Measurements from ENCODE around the gene SH3GLB2. TPM values are rescaled to one million over a fixed set of nuclear protein-coding genes. Genes with fewer than 3 reads are reported as not detected.

SH3GLB2 gene
- total and polyA plus RNA-seq, 2 experiments from 2014 or later: 21.9 to 68.0 TPM

DNA sequence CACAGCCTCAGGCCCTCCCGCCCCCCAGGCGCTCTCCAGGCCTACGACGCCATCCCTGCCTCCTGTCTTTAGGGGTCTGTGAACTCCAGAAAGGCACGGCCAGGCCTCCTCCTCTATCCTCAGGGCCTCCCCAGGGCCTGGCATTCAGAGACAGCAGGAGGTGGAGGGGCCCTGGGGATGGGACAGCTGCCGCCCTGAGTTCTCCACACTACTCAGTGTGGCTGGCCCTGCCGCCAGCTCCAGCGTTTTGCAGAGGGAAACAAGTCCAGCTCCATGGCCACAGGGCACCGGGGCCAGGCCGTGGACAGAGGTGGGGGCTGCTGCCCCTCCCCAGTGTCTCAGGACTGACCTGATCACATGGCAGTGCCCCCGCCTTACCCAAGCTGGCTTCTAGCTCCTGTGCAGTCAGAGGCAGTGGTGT is 16.4 kb downstream of the SH3GLB2 start:
- no peaks in the 10 kb centered on the region for H3K79me2 ChIP-seq (replicated peaks; ENCODE audit: insufficient read depth)
- DNase-seq (ENCODE audit: low spot score) (no peak), ATAC-seq (no peak)
- Mint-ChIP-seq H3K9me3 (no peaks in the 10 kb centered on the region), H3K4me3 (no peak overlapping the region), H3K36me3 (ENCODE audit: low read depth) (peaks cover 26% of the 10 kb centered on the region), H3K27ac (0 out of 2 replicates have a peak overlapping the region, but pooled peaks have one; percentile 40), H3K4me1 (peaks cover 5% of the 10 kb centered on the region; the same call in 1 of the 3 replicates), H3K27me3 (ENCODE audit: insufficient read depth, low read depth, poor library complexity) (peaks cover 11% of the 10 kb centered on the region)
- H3K4me2 ChIP-seq: no peak overlapping the region
- TF ChIP-seq, protein P1, sequence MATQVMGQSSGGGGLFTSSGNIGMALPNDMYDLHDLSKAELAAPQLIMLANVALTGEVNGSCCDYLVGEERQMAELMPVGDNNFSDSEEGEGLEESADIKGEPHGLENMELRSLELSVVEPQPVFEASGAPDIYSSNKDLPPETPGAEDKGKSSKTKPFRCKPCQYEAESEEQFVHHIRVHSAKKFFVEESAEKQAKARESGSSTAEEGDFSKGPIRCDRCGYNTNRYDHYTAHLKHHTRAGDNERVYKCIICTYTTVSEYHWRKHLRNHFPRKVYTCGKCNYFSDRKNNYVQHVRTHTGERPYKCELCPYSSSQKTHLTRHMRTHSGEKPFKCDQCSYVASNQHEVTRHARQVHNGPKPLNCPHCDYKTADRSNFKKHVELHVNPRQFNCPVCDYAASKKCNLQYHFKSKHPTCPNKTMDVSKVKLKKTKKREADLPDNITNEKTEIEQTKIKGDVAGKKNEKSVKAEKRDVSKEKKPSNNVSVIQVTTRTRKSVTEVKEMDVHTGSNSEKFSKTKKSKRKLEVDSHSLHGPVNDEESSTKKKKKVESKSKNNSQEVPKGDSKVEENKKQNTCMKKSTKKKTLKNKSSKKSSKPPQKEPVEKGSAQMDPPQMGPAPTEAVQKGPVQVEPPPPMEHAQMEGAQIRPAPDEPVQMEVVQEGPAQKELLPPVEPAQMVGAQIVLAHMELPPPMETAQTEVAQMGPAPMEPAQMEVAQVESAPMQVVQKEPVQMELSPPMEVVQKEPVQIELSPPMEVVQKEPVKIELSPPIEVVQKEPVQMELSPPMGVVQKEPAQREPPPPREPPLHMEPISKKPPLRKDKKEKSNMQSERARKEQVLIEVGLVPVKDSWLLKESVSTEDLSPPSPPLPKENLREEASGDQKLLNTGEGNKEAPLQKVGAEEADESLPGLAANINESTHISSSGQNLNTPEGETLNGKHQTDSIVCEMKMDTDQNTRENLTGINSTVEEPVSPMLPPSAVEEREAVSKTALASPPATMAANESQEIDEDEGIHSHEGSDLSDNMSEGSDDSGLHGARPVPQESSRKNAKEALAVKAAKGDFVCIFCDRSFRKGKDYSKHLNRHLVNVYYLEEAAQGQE (IDR thresholded peaks at IDR 0.05; ENCODE audit: unreplicated experiment): no peak
- TF ChIP-seq ZNF114 (CRISPR knock-in tag; IDR thresholded peaks at IDR 0.05) (no peak), NANOG (IDR thresholded peaks at IDR 0.05; ENCODE audit: borderline replicate concordance) (no peak), STAT1 (IDR thresholded peaks at IDR 0.05; ENCODE audit: unreplicated experiment) (no peak), JUNB (IDR thresholded peaks at IDR 0.05; ENCODE audit: unreplicated experiment) (no peak), EZH2 (IDR thresholded peaks at IDR 0.05; ENCODE audit: low read depth, unreplicated experiment) (no peak)
- H4K20me1 ChIP-seq (replicated peaks; ENCODE audit: insufficient read depth): peaks cover 6% of the 10 kb centered on the region; the same call in 1 of the 2 replicates
- no peaks in the 10 kb centered on the region for H3K4me1 ChIP-seq (ENCODE audit: insufficient read depth)
- no peak overlapping the region for H3K27ac ChIP-seq (ENCODE audit: low read depth)
- no peaks in the 10 kb centered on the region for H3K9me2 ChIP-seq (ENCODE audit: insufficient read depth)
- H3K4me3 ChIP-seq: no peak overlapping the region
- no peak overlapping the region for H2AFZ ChIP-seq
- H3K27me3 ChIP-seq (ENCODE audit: insufficient read depth): no peaks in the 10 kb centered on the region
- no peaks in the 10 kb centered on the region for H3K36me3 ChIP-seq (ENCODE audit: insufficient read depth)
- peaks cover 2% of the 10 kb centered on the region; the same call in 1 of the 2 replicates for H3F3A ChIP-seq (replicated peaks; ENCODE audit: low read depth)

DNA sequence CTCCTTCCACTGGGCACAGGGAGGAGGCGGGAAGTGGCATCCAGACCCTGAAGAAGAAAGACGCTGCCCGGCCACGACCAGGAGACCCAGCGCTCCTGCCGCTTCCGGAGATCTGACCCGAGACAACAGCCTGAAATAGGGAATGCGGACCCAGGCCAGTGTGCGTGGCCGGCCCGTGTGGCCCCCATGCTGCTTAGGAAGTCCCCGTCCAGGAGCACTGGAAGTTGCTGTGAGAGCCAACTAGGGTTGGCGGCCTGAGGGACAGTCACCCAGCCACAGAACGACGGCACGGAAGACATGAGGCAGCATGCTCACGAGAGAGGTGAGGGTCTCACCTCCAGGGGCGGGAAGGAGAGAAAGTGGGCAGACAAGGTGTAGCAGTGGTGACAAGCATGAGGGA is 17.0 kb downstream of the SH3GLB2 start:
- H3K4me2 ChIP-seq: no peak overlapping the region
- peaks cover 11% of the 10 kb centered on the region; the same call in 1 of the 2 replicates for H4K20me1 ChIP-seq (replicated peaks; ENCODE audit: insufficient read depth)
- no peaks in the 10 kb centered on the region for H3K9me3 Mint-ChIP-seq
- H3F3A ChIP-seq (replicated peaks; ENCODE audit: low read depth): peaks cover 6% of the 10 kb centered on the region; the same call in 1 of the 2 replicates
- H3K36me3 ChIP-seq (ENCODE audit: insufficient read depth): no peaks in the 10 kb centered on the region
- H3K4me3 ChIP-seq: no peak overlapping the region
- H3K27ac Mint-ChIP-seq: peak overlapping the region; percentile 66; the same call in 1 of the 2 replicates
- no peak overlapping the region for H2AFZ ChIP-seq
- no peak overlapping the region for H3K27ac ChIP-seq (ENCODE audit: low read depth)
- DNase-seq (ENCODE audit: low spot score) (no peak), ATAC-seq (no peak)
- H3K79me2 ChIP-seq (replicated peaks; ENCODE audit: insufficient read depth): no peaks in the 10 kb centered on the region
- peaks cover 5% of the 10 kb centered on the region; the same call in 1 of the 3 replicates for H3K4me1 Mint-ChIP-seq
- H3K4me1 ChIP-seq (ENCODE audit: insufficient read depth): no peaks in the 10 kb centered on the region
- no peak overlapping the region for H3K4me3 Mint-ChIP-seq
- no peaks in the 10 kb centered on the region for H3K9me2 ChIP-seq (ENCODE audit: insufficient read depth)
- H3K27me3 ChIP-seq (ENCODE audit: insufficient read depth): no peaks in the 10 kb centered on the region
- H3K27me3 Mint-ChIP-seq (ENCODE audit: insufficient read depth, low read depth, poor library complexity): peaks cover 15% of the 10 kb centered on the region
- peaks cover 31% of the 10 kb centered on the region for H3K36me3 Mint-ChIP-seq (ENCODE audit: low read depth)
- TF ChIP-seq ZNF114 (CRISPR knock-in tag; IDR thresholded peaks at IDR 0.05): no peak
- TF ChIP-seq, protein P2, sequence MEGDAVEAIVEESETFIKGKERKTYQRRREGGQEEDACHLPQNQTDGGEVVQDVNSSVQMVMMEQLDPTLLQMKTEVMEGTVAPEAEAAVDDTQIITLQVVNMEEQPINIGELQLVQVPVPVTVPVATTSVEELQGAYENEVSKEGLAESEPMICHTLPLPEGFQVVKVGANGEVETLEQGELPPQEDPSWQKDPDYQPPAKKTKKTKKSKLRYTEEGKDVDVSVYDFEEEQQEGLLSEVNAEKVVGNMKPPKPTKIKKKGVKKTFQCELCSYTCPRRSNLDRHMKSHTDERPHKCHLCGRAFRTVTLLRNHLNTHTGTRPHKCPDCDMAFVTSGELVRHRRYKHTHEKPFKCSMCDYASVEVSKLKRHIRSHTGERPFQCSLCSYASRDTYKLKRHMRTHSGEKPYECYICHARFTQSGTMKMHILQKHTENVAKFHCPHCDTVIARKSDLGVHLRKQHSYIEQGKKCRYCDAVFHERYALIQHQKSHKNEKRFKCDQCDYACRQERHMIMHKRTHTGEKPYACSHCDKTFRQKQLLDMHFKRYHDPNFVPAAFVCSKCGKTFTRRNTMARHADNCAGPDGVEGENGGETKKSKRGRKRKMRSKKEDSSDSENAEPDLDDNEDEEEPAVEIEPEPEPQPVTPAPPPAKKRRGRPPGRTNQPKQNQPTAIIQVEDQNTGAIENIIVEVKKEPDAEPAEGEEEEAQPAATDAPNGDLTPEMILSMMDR (conservative IDR thresholded peaks at IDR 0.05; ENCODE audit: low read depth in 2 of 2): no peak
- TF ChIP-seq POLR2AphosphoS5 (IDR thresholded peaks at IDR 0.05; ENCODE audit: low read depth): no peak
- TF ChIP-seq STAT1 (IDR thresholded peaks at IDR 0.05; ENCODE audit: unreplicated experiment): no peak
- no peak for TF ChIP-seq EZH2phosphoT487 (IDR thresholded peaks at IDR 0.05; ENCODE audit: unreplicated experiment)
- TF ChIP-seq ZNF331 (CRISPR knock-in tag; IDR thresholded peaks at IDR 0.05; ENCODE audit: low read depth): no peak
- TF ChIP-seq, protein P3, sequence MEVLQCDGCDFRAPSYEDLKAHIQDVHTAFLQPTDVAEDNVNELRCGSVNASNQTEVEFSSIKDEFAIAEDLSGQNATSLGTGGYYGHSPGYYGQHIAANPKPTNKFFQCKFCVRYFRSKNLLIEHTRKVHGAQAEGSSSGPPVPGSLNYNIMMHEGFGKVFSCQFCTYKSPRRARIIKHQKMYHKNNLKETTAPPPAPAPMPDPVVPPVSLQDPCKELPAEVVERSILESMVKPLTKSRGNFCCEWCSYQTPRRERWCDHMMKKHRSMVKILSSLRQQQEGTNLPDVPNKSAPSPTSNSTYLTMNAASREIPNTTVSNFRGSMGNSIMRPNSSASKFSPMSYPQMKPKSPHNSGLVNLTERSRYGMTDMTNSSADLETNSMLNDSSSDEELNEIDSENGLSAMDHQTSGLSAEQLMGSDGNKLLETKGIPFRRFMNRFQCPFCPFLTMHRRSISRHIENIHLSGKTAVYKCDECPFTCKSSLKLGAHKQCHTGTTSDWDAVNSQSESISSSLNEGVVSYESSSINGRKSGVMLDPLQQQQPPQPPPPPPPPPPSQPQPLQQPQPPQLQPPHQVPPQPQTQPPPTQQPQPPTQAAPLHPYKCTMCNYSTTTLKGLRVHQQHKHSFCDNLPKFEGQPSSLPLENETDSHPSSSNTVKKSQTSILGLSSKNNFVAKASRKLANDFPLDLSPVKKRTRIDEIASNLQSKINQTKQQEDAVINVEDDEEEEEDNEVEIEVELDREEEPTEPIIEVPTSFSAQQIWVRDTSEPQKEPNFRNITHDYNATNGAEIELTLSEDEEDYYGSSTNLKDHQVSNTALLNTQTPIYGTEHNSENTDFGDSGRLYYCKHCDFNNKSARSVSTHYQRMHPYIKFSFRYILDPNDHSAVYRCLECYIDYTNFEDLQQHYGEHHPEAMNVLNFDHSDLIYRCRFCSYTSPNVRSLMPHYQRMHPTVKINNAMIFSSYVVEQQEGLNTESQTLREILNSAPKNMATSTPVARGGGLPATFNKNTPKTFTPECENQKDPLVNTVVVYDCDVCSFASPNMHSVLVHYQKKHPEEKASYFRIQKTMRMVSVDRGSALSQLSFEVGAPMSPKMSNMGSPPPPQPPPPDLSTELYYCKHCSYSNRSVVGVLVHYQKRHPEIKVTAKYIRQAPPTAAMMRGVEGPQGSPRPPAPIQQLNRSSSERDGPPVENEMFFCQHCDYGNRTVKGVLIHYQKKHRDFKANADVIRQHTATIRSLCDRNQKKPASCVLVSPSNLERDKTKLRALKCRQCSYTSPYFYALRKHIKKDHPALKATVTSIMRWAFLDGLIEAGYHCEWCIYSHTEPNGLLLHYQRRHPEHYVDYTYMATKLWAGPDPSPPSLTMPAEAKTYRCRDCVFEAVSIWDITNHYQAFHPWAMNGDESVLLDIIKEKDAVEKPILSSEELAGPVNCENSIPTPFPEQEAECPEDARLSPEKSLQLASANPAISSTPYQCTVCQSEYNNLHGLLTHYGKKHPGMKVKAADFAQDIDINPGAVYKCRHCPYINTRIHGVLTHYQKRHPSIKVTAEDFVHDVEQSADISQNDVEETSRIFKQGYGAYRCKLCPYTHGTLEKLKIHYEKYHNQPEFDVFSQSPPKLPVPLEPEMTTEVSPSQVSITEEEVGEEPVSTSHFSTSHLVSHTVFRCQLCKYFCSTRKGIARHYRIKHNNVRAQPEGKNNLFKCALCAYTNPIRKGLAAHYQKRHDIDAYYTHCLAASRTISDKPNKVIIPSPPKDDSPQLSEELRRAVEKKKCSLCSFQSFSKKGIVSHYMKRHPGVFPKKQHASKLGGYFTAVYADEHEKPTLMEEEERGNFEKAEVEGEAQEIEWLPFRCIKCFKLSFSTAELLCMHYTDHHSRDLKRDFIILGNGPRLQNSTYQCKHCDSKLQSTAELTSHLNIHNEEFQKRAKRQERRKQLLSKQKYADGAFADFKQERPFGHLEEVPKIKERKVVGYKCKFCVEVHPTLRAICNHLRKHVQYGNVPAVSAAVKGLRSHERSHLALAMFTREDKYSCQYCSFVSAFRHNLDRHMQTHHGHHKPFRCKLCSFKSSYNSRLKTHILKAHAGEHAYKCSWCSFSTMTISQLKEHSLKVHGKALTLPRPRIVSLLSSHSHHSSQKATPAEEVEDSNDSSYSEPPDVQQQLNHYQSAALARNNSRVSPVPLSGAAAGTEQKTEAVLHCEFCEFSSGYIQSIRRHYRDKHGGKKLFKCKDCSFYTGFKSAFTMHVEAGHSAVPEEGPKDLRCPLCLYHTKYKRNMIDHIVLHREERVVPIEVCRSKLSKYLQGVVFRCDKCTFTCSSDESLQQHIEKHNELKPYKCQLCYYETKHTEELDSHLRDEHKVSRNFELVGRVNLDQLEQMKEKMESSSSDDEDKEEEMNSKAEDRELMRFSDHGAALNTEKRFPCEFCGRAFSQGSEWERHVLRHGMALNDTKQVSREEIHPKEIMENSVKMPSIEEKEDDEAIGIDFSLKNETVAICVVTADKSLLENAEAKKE (CRISPR knock-in tag; IDR thresholded peaks at IDR 0.05): no peak
